ENCODE measurements around the gene LDLRAP1. TPM values are rescaled to one million over a fixed set of nuclear protein-coding genes. Genes with fewer than 3 reads are reported as not detected.
A peak's percentile ranks its signal among the peaks of the same experiment; 100 is the strongest.
"Not testable (repeated sequence)": the region's sequence is repeated elsewhere in the genome, so short reads cannot be mapped to it uniquely, and the experiment has no call there.

LDLRAP1 gene
- total and polyA plus RNA-seq, 11 donors, result 9.0 to 17.4 (median 13.3) TPM

- intact Hi-C loops (cut with DNase I), result no loop called here
- H3K4me3 ChIP-seq, result no peak overlapping the region
- 78 to 97% (median 89%) methylated on average over 3 to 16 of the region's 16 CpGs for WGBS, 4 donors
- ATAC-seq (no peak), DNase-seq (no peak)
- H3K9me3 ChIP-seq, result no peaks in the 10 kb centered on the region
- TF ChIP-seq POLR2A (IDR thresholded peaks at IDR 0.05), result no peak
- TF ChIP-seq, protein P1, sequence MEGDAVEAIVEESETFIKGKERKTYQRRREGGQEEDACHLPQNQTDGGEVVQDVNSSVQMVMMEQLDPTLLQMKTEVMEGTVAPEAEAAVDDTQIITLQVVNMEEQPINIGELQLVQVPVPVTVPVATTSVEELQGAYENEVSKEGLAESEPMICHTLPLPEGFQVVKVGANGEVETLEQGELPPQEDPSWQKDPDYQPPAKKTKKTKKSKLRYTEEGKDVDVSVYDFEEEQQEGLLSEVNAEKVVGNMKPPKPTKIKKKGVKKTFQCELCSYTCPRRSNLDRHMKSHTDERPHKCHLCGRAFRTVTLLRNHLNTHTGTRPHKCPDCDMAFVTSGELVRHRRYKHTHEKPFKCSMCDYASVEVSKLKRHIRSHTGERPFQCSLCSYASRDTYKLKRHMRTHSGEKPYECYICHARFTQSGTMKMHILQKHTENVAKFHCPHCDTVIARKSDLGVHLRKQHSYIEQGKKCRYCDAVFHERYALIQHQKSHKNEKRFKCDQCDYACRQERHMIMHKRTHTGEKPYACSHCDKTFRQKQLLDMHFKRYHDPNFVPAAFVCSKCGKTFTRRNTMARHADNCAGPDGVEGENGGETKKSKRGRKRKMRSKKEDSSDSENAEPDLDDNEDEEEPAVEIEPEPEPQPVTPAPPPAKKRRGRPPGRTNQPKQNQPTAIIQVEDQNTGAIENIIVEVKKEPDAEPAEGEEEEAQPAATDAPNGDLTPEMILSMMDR (IDR thresholded peaks at IDR 0.05), result no peak
- H3K4me1 ChIP-seq, result peaks cover 0 to 13% (median 8%) of the 10 kb centered on the region in 12 donors
- no peak overlapping the region for H3K27ac ChIP-seq
- H3K27me3 ChIP-seq, result no peaks in the 10 kb centered on the region
- no peaks in the 10 kb centered on the region for H3K36me3 ChIP-seq
Observed at GRCh38 chr1:25586181-25586588, 42.8 kb downstream of the LDLRAP1 start.

- Histone ChIP-seq H3K27me3 (no peaks in the 10 kb centered on the region), H3K4me3 (no peak overlapping the region), H3K36me3 (no peaks in the 10 kb centered on the region), H3K27ac (no peak overlapping the region), H3K9me3 (no peaks in the 10 kb centered on the region), H3K4me1 (peaks cover 0 to 13% (median 8%) of the 10 kb centered on the region in 12 donors)
- WGBS, 4 donors, result 89 to 95% (median 93%) methylated on average over 8 of the region's 8 CpGs
- ATAC-seq, result no peak
- no peak for TF ChIP-seq POLR2A (IDR thresholded peaks at IDR 0.05)
- TF ChIP-seq, protein P1 (IDR thresholded peaks at IDR 0.05), result no peak
- intact Hi-C loops (cut with DNase I), result no loop called here
- DNase-seq, result no peak
Observed at GRCh38 chr1:25587290-25587689, 43.9 kb downstream of the LDLRAP1 start.

DNA sequence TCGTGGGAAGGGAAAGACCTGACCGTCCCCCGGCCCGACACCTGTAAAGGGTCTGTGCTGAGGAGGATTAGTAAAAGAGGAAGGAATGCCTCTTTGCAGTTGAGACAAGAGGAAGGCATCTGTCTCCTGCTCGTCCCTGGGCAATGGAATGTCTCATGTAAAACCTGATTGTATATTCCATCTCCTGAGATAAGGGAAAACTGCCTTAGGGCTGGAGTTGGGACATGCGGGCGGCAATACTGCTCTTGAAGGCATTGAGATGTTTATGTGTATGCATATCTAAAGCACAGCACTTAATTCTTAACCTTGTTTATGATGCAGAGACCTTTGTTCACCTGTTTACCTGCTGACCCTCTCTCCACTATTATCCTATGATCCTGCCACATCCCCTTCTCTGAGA lies 44.8 kb downstream of the LDLRAP1 start:
- DNase-seq; intact Hi-C loops (cut with DNase I); H3K27ac ChIP-seq; H3K36me3 ChIP-seq; H3K4me3 ChIP-seq; ATAC-seq; H3K27me3 ChIP-seq; H3K9me3 ChIP-seq: not testable (repeated sequence)
- 75 to 92% (median 81%) methylated on average over 7 of the region's 7 CpGs for WGBS, 4 donors
- peaks cover 0 to 13% (median 8%) of the 10 kb centered on the region in 12 donors for H3K4me1 ChIP-seq

GRCh38 chr1:25588786-25589185 lies 45.4 kb downstream of the LDLRAP1 start:
- peaks cover 0 to 13% (median 8%) of the 10 kb centered on the region in 12 donors for H3K4me1 ChIP-seq
- intact Hi-C loops (cut with DNase I); H3K9me3 ChIP-seq; H3K27ac ChIP-seq; H3K4me3 ChIP-seq; DNase-seq; H3K36me3 ChIP-seq; ATAC-seq; H3K27me3 ChIP-seq: not testable (repeated sequence)
- 96 to 98% (median 96%) methylated on average over 13 of the region's 13 CpGs for WGBS, 4 donors

GRCh38 chr1:25590096-25590824 lies 46.9 kb downstream of the LDLRAP1 start:
- peak in 3 of 5 donors; percentile 33 to 46 (median 45) for DNase-seq
- Histone ChIP-seq H3K36me3 (no peaks in the 10 kb centered on the region), H3K9me3 (no peaks in the 10 kb centered on the region), H3K27me3 (no peaks in the 10 kb centered on the region), H3K4me1 (peaks cover 0 to 13% (median 8%) of the 10 kb centered on the region in 12 donors), H3K27ac (no peak overlapping the region), H3K4me3 (no peak overlapping the region)
- 54 to 67% (median 57%) methylated on average over 7 to 8 of the region's 8 CpGs for WGBS, 4 donors
- intact Hi-C loops (cut with DNase I), result no loop called here
- TF ChIP-seq POLR2A (IDR thresholded peaks at IDR 0.05), result no peak
- TF ChIP-seq, protein P1 (IDR thresholded peaks at IDR 0.05), result peak in 6 of 12 donors; percentile 9 to 42 (median 18)
- ATAC-seq, result peak; percentile 37 to 55 (median 50)

All from heart left ventricle (tissue), 16 donors.